ENCODE measurements around the gene ANKMY2. TPM values are rescaled to one million over a fixed set of nuclear protein-coding genes. Genes with fewer than 3 reads are reported as not detected.

Gene ANKMY2
- total RNA-seq, 1 donor from 2014 or later: 68.5 TPM

- Histone ChIP-seq H3K4me1 (no peaks in the 10 kb centered on the region), H3K9ac (no peak overlapping the region), H3K79me2 (ENCODE audit: low read depth) (no peaks in the 10 kb centered on the region), H2AFZ (replicated peaks) (no peak overlapping the region), H3K4me2 (no peak overlapping the region), H3K4me3 (no peak overlapping the region), H3K27me3 (no peaks in the 10 kb centered on the region), H4K20me1 (ENCODE audit: low read depth) (no peaks in the 10 kb centered on the region), H3K9me3 (ENCODE audit: low read depth) (no peaks in the 10 kb centered on the region), H3F3A (ENCODE audit: low read depth) (no peaks in the 10 kb centered on the region), H3K27ac (no peak overlapping the region), H3K36me3 (peaks cover 18% of the 10 kb centered on the region)
- no peak overlapping the region for H3K4me3 Mint-ChIP-seq
- no peaks in the 10 kb centered on the region for H3K27me3 Mint-ChIP-seq (ENCODE audit: insufficient read depth, low read depth)
- H3K9me3 Mint-ChIP-seq: no peaks in the 10 kb centered on the region
- H3K36me3 Mint-ChIP-seq: peaks cover 29% of the 10 kb centered on the region
- H3K27ac Mint-ChIP-seq: no peak overlapping the region
- DNase-seq (ENCODE audit: low spot score): no peak
- no peak for TF ChIP-seq EZH2phosphoT487 (IDR thresholded peaks at IDR 0.05)
- no peak for TF ChIP-seq CTCF (IDR thresholded peaks at IDR 0.05)
- no peak for TF ChIP-seq EZH2 (IDR thresholded peaks at IDR 0.05)
- H3K4me1 Mint-ChIP-seq: peaks cover 5% of the 10 kb centered on the region
Measured at GRCh38 chr7:16691241-16691640, 45.7 kb upstream of the ANKMY2 start.

- Histone ChIP-seq H3K4me1 (no peaks in the 10 kb centered on the region), H3K27ac (no peak overlapping the region), H3K4me3 (no peak overlapping the region), H3K79me2 (ENCODE audit: low read depth) (no peaks in the 10 kb centered on the region), H3K4me2 (no peak overlapping the region), H3K9ac (no peak overlapping the region), H3K36me3 (peaks cover 13% of the 10 kb centered on the region), H3K9me3 (ENCODE audit: low read depth) (no peaks in the 10 kb centered on the region), H3F3A (ENCODE audit: low read depth) (no peaks in the 10 kb centered on the region), H2AFZ (replicated peaks) (no peak overlapping the region), H4K20me1 (ENCODE audit: low read depth) (no peaks in the 10 kb centered on the region), H3K27me3 (no peaks in the 10 kb centered on the region)
- no peak for DNase-seq (ENCODE audit: low spot score)
- no peaks in the 10 kb centered on the region for H3K9me3 Mint-ChIP-seq
- peaks cover 2% of the 10 kb centered on the region for H3K4me1 Mint-ChIP-seq
- peak overlapping the region; percentile 65 for H3K27ac Mint-ChIP-seq
- TF ChIP-seq EZH2phosphoT487 (IDR thresholded peaks at IDR 0.05): no peak
- no peak for TF ChIP-seq EZH2 (IDR thresholded peaks at IDR 0.05)
- no peak for TF ChIP-seq CTCF (IDR thresholded peaks at IDR 0.05)
- H3K4me3 Mint-ChIP-seq: no peak overlapping the region
- no peaks in the 10 kb centered on the region for H3K27me3 Mint-ChIP-seq (ENCODE audit: insufficient read depth, low read depth)
- H3K36me3 Mint-ChIP-seq: peaks cover 39% of the 10 kb centered on the region
Measured at GRCh38 chr7:16688249-16688648, 42.7 kb upstream of the ANKMY2 start.

- Mint-ChIP-seq H3K4me3 (no peak overlapping the region), H3K27me3 (ENCODE audit: insufficient read depth, low read depth) (no peaks in the 10 kb centered on the region), H3K4me1 (peaks cover 2% of the 10 kb centered on the region), H3K36me3 (peaks cover 41% of the 10 kb centered on the region), H3K27ac (no peak overlapping the region), H3K9me3 (no peaks in the 10 kb centered on the region)
- Histone ChIP-seq H3K36me3 (peaks cover 13% of the 10 kb centered on the region), H3K27me3 (no peaks in the 10 kb centered on the region), H3K4me1 (no peaks in the 10 kb centered on the region), H3K9ac (no peak overlapping the region), H3K27ac (no peak overlapping the region), H3K4me3 (no peak overlapping the region), H2AFZ (replicated peaks) (no peak overlapping the region), H4K20me1 (ENCODE audit: low read depth) (no peaks in the 10 kb centered on the region), H3K79me2 (ENCODE audit: low read depth) (no peaks in the 10 kb centered on the region), H3K9me3 (ENCODE audit: low read depth) (no peaks in the 10 kb centered on the region), H3F3A (ENCODE audit: low read depth) (no peaks in the 10 kb centered on the region), H3K4me2 (no peak overlapping the region)
- DNase-seq (ENCODE audit: low spot score): no peak
- TF ChIP-seq EZH2 (IDR thresholded peaks at IDR 0.05) (no peak), CTCF (IDR thresholded peaks at IDR 0.05) (no peak), EZH2phosphoT487 (IDR thresholded peaks at IDR 0.05) (no peak)
Measured at GRCh38 chr7:16685535-16685934, 40.0 kb upstream of the ANKMY2 start.
